Epithelial cell of proximal tubule (primary cell): ENCODE results near the gene ATXN1L. TPM values are rescaled to one million over a fixed set of nuclear protein-coding genes. Genes with fewer than 3 reads are reported as not detected.

Experiments
- DNase-seq: peaks from one replicate; pipeline ENCODE4 v3.0.0-alpha.2; 2011; ENCODE audit warnings: low read depth
- H3K4me3 ChIP-seq: 2 replicates; pipeline ENCODE4 v1.5.1; 2011; ENCODE audit warnings: low read depth, mild to moderate bottlenecking, low read length
- total RNA-seq: library from RNA; depleted of rRNA; stranded (reverse); fragments of >200 nt; gene quantifications from 2 replicates; pipeline ENCODE4 v1.2.3, GENCODE V29; 2015
- TF ChIP-seq, protein P1 (sequence below): conservative IDR thresholded peaks from 2 replicates; pipeline ENCODE4 v1.5.1; 2012; ENCODE audit warnings: low read depth, mild to moderate bottlenecking, low read length

The ATXN1L gene
- total RNA-seq, 1 donor from 2014 or later = 9.5 TPM

DNA sequence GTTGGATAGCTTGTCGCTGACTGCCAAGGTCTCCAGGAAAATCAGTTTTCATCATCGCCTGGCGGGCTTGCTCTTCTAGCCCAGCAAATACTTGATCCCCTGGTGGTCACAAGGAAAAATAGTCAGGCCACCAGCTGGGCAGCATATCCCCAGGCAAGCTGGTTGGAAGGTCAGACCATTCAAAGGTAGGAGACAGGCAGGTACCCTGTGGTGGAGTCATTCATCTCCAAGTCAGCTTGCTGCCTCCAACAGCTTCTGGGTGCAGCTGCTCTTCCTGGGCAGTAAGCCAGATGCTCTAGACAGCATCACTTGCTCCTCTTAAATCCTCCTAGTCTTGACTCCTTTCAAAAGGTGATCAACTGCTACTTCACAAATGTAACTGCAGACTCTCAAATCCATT lies 22.2 kb downstream of the ATXN1L start:
- DNase-seq = no peak
- no peak overlapping the region for H3K4me3 ChIP-seq
- TF ChIP-seq, protein P1, sequence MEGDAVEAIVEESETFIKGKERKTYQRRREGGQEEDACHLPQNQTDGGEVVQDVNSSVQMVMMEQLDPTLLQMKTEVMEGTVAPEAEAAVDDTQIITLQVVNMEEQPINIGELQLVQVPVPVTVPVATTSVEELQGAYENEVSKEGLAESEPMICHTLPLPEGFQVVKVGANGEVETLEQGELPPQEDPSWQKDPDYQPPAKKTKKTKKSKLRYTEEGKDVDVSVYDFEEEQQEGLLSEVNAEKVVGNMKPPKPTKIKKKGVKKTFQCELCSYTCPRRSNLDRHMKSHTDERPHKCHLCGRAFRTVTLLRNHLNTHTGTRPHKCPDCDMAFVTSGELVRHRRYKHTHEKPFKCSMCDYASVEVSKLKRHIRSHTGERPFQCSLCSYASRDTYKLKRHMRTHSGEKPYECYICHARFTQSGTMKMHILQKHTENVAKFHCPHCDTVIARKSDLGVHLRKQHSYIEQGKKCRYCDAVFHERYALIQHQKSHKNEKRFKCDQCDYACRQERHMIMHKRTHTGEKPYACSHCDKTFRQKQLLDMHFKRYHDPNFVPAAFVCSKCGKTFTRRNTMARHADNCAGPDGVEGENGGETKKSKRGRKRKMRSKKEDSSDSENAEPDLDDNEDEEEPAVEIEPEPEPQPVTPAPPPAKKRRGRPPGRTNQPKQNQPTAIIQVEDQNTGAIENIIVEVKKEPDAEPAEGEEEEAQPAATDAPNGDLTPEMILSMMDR = peak; percentile 24

DNA sequence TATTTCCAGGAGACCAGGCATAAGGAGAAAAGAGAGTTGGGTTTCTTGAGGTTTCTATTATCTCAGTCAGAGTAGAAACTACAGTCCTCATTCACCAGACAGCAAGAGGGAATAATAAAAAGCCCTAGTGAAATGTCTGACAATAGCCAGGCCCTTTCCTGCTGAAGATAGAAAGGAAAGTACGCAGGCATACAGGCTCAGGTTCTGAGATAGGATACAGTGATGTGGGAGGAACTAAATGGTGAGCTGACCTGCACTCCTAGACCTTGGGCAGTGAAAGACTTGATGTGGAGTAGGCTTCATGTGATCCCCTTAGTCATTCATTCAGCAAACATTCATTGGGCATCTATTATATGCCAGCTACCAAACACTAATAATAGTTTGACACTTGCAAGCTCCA lies 23.3 kb downstream of the ATXN1L start:
- H3K4me3 ChIP-seq = no peak overlapping the region

DNA sequence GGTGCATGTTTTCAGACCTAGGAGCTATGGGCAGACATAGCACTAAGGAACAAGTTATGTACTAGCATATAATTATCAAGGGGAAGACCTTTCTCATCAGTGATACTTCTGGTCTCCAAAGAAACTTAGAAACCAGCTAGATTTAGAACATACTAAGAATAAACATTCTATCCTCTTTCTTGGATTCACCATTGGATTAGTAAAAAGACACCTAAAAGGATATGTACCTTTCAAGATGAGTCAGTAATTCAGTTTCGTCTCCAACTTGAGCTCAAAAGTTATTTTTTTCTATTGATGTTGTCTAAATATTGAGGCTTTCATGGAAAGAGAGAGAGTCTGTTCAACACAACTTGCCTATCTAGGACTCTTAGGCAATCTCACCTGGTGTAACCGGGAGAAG lies 25.0 kb downstream of the ATXN1L start:
- TF ChIP-seq, protein P1 = no peak
- no peak overlapping the region for H3K4me3 ChIP-seq
- no peak for DNase-seq

More for the DNA sequence above, 23.3 kb downstream of the ATXN1L start:
- TF ChIP-seq, protein P1 = no peak
- DNase-seq = no peak

DNA sequence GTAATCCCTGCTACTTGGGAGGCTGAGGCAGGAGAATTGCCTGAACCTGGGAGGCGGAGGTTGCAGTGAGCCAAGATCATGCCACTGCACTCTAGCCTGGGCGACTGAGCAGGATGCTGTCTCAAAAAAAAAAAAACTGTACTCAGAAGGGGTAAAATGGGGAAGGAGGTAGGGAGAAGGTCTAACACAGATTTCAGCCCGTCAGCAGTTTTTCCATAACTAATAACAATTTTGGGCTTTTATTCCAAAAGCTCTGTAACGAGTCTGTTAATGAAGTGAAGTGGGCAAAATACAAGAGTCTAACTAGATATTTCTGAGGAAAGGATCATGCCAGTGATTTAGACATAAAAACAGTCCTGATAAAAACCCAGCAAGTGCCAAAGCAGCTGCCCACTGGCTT lies 27.4 kb downstream of the ATXN1L start:
- H3K4me3 ChIP-seq = no peak overlapping the region
- TF ChIP-seq, protein P1 = no peak
- no peak for DNase-seq

- H3K4me3 ChIP-seq = no peak overlapping the region
- TF ChIP-seq, protein P1 = no peak
- no peak for DNase-seq
Observed at GRCh38 chr16:71878911-71879310, 33.1 kb downstream of the ATXN1L start.

DNA sequence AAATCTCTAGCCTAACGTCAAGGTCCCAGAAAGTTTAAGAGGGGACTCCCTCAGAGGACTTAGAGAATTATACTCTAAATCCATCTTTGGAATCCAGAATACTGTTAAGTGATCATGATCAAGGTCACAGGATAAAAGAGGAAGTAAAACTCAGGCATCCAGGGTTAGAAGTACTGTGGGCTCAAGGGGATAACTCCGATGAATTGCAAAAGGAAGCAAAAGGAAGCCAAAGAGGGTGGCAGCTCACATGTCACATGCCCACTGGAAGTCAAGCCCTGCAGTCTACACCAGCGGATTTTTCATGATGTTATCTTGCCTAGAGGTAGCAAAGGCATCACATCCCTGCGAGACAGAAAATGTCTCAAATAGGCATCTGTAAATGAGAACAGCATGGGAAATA lies 34.4 kb downstream of the ATXN1L start:
- no peak for DNase-seq
- TF ChIP-seq, protein P1 = no peak
- H3K4me3 ChIP-seq = no peak overlapping the region

- TF ChIP-seq, protein P1 = peak; percentile 90
- H3K4me3 ChIP-seq = peak overlapping the region; percentile 81
- peak; percentile 43 for DNase-seq
Observed at GRCh38 chr16:71882505-71883167, 36.9 kb downstream of the ATXN1L start.
